Measurements from ENCODE around the gene CHRNA10.

CHRNA10 gene

DNA sequence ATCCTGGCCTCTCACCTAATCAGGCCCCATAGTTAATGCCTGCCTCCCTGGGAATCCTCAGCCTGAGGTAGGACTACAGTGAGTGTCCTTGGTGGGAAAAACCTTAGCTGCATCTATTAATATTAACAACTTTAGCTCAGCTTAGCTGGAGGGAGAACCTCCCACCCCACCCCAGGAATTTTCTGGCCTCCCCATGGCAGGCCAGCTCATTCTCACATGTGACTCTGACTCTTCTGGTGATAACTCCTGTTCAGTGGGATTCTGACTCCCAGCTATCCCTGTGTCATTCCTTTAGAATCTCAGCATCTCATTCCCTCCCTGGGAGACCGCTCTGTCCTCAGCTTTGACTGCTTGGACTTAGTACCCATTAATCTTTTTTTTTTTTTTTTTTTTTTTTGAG lies 43.9 kb downstream of the CHRNA10 start:
- DNase-seq, result no peak

DNA sequence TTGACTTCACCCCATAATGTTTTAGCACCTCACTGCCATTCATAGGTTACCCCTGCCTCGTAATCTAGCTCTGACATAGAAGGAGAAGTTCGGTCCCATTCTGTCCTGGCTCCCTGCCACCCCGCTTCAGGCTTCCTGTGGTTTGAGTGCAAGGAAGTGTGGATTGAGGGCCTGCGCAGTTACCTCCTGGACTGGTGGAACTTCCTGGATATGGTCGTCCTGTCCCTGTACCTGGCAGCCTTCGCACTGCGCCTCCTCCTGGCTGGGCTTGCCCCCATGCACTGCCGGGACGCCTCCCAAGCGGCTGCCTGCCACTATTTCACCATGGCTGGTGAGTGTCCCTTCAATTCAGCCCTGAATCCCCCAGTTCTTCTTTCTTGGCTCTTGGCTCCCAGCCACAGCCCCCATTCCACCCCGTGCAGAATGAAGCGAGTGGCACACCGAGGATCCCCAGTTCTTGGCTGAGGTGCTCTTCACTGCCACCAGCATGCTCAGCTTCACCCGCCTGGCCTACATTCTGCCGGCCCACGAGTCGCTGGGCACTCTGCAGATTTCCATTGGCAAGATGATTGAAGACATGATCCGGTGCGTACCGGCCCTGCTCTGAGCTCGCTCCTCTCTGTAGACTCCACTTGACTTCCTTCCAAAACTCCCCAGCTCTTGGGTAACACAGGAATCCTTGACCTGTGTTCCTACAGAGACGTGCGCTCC lies 44.8 kb downstream of the CHRNA10 start:
- no peak for DNase-seq

DNA sequence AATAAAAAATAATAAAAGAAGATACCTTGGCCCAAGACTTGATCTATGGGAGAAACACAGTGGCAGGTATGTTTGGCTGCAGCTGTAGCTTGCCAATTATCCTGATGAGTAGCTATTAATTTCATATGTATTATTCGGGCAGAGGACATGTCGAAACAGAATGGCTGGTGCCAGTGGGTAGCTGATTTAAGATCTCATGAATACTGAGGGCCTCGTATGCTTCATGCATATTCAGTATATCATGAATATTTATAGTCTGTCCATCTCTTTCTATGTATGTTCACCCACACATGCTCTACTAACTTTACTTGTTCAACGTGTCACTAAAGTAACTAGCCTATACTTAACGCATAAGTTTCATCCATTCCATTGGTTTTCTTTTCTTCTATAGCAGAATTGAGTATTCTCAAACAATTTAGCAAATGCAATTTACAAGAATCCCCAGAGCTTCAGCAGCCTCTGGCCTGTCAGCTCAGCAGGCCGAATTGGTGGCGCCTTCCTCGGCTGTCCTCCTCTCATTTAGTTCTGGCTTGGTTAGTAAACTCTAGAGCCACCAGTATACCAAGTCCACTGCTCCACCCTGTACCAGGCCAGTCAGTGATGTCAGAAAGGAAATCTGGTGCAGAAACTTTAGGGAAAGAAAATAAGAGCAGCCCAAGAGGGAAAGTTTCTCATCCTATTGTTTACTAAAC lies 47.3 kb downstream of the CHRNA10 start:
- no peak for DNase-seq

DNA sequence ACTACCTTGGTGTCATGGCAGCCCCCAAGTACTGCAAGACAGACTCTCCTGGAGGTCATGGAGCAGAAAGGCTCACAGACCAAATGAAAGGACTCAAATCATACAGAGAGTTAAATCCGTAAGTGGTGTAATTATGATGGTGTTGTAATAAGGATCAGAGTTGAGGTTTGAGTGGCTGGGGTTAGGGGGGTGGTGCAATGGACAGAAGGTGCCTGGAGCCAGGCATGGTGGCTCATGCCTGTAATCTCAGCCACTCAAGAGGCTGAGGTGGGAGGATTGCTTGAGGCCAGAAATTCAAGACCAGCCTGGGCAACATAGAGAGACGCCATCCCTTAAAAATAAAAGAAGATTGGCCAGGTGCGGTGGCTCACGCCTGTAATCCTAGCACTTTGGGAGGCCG lies 48.1 kb downstream of the CHRNA10 start:
- DNase-seq, result no peak

DNA sequence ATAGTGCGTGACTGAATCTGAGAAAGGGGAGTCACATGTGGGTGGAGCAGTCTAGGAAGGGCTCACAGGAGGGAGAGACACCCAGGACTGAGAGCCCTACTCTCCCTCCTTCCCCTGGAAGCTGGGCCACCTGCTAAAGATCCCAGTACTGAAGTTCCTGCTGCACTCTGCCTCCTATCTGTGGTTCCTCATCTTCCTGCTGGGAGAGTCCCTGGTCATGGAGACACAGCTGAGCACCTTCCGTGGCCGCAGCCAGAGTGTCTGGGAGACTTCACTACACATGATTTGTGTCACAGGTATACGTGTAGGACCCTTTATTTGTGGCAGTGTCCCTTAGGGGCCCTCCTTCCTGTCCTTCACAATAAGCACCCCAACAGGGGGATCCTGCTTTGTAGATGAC lies 48.7 kb downstream of the CHRNA10 start:
- no peak for DNase-seq

DNA sequence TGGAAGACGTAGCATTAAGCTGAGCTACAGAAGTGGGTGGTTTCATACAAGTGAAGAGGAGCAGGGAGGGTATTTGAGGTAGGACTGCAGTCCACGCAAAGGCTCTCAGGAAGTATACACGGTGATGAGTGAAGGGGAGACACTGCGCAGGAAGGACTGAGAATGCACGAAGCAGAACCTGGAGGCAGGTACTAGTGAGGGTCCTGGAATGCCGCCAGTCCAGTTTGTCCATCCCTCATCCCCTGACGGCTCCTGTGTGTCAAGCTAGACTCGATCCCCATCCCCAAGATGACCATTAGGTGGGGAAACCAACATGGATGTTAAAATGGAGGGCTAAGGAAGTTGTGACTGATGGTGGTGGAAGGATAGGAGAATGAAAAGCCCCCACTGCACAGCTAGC lies 53.2 kb downstream of the CHRNA10 start:
- DNase-seq, result no peak

DNA sequence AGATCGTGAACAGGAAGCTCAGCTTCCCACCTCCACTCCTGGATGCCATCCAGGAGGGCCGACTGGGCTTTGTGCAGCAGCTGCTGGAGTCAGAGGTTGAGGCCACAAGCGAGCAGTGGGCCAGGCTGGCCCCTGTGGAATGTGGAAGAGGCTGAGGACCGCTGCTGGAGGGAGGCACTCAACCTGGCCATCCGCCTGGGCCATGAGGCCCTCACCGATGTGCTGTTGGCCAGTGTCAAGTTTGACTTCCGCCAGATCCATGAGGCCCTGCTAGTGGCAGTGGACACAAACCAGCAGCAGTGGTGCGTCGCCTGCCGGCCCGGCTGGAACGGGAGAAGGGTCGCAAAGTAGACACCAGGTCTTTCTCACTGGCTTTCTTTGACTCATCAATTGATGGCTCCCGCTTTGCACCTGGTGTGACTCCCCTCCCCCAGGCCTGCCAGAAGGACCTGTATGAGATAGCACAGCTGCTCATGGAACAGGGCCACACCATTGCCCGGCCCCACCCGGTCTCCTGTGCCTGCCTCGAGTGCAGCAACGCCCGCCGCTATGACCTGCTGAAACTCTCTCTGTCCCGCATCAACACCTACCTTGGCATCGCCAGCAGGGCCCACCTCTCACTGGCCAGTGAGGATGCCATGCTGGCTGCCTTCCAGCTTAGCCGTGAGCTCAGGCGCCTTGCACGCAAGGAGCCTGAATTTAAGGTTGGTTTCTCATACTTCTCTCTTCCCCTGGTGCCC lies 54.3 kb downstream of the CHRNA10 start:
- DNase-seq, result no peak

DNA sequence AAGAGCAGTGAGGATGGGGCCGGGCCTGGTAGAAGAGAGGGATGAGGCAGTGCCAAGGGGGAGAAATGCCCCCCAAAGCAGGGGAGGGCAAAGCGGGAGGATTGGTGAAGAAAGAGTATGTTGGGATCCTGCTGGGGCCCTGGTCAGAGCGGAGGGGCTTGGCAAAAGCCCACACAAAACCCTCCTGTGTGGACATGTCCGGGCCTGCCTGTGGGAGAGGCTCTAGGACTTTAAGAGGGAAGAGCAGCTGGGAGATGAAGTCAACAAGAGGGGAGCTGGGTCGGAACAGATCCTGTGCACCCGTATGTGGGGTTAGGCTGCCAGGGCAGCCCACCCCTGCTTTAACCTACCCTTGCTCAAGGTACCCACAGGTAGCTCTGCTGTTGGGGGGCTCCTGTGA lies 55.2 kb downstream of the CHRNA10 start:
- DNase-seq, result no peak

All from activated CD4-positive, CD25-positive, alpha-beta regulatory T cell (primary cell).